ENCODE data around the gene THUMPD3.

DNA sequence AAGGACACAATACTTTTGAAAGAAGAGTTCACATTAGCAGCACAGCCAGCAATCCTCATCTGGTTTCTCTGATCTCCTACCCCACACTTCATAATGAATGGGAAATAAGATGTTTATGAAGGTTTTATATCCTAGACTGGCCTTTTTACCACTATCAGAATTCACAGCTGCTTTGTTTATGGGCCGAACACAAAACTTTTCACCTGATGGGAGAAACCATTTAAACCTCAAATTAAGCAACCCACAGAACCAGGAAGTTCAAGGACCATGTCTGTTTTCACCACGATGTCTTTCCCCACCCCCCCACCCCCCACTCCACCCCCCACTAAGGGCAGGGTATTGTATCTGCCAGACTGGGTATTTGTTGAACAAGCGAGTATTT lies 23.2 kb downstream of the THUMPD3 start:
- no peak for TF ChIP-seq POLR2A (IDR thresholded peaks at IDR 0.05)
- TF ChIP-seq, protein P1, sequence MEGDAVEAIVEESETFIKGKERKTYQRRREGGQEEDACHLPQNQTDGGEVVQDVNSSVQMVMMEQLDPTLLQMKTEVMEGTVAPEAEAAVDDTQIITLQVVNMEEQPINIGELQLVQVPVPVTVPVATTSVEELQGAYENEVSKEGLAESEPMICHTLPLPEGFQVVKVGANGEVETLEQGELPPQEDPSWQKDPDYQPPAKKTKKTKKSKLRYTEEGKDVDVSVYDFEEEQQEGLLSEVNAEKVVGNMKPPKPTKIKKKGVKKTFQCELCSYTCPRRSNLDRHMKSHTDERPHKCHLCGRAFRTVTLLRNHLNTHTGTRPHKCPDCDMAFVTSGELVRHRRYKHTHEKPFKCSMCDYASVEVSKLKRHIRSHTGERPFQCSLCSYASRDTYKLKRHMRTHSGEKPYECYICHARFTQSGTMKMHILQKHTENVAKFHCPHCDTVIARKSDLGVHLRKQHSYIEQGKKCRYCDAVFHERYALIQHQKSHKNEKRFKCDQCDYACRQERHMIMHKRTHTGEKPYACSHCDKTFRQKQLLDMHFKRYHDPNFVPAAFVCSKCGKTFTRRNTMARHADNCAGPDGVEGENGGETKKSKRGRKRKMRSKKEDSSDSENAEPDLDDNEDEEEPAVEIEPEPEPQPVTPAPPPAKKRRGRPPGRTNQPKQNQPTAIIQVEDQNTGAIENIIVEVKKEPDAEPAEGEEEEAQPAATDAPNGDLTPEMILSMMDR (IDR thresholded peaks at IDR 0.05), result no peak
